BJ (cell line): Measurements from ENCODE around the gene KCNK13. TPM values are rescaled to one million over a fixed set of nuclear protein-coding genes. Genes with fewer than 3 reads are reported as not detected.
A peak's percentile ranks its signal among the peaks of the same experiment; 100 is the strongest.

Experiments used
- CTCF ChIA-PET: fragments of 350-600 bp; formaldehyde crosslinking; extraction: SDS; loops from one replicate; lab custom pipeline; 2021; ENCODE audit warnings: antibody characterized with exemption, inconsistent platforms; lab: Yijun Ruan, JAX
- POLR2A ChIA-PET: fragments of 300-600 bp; sonication (Branson Sonifier 250); formaldehyde crosslinking; extraction: SDS; loops from one replicate; lab custom pipeline; 2021; ENCODE audit warnings: antibody characterized with exemption; lab: Charles Lee
- DNase-seq: peaks from one replicate; pipeline ENCODE4 v3.0.0-alpha.2; 2011; ENCODE audit warnings: low read depth
- H3K27me3 ChIP-seq: 2 replicates; pipeline ENCODE4 v1.6.0; 2011; ENCODE audit warnings: low read length; ENCODE audit not compliant: control insufficient read depth, insufficient read depth
- H3K36me3 ChIP-seq: 2 replicates; pipeline ENCODE4 v1.5.1; 2011; ENCODE audit warnings: low read length; ENCODE audit not compliant: control insufficient read depth, insufficient read depth
- H3K4me3 ChIP-seq: 2 replicates; pipeline ENCODE4 v1.5.1; 2011; ENCODE audit warnings: low read depth, mild to moderate bottlenecking, control low read depth, low read length
- polyA plus RNA-seq: library from polyadenylated mRNA; depleted of rRNA; stranded (reverse); fragments of >200 nt; gene quantifications from 2 replicates; pipeline ENCODE4 v1.2.3, GENCODE V29; 2011
- TF ChIP-seq, protein P1 (sequence below): IDR thresholded peaks from 2 replicates; pipeline ENCODE4 v1.5.1; 2011; ENCODE audit warnings: low read depth, mild to moderate bottlenecking, control low read depth, inconsistent platforms, low read length, moderate library complexity; ENCODE audit not compliant: insufficient read depth

The KCNK13 gene
- polyA plus RNA-seq, 1 experiment, result not detected

DNA sequence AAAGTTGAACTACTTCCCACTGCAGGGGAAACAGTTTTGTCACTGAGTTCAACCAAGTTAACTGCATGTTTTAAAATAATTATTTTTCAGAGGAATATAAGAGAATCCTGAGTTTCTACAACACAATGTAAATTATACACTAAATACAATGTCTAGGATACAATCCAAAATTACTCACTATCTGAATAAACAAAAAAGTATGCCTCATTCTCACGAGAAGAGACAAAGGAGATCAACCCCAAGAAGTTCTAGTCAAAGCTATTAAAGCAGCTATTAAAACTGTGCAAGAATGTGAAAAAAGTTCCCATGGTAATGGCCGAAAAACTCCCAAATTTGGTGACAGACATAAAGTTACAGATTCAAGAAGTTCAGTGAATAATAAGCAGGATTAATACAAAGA is 8.8 kb upstream of the KCNK13 start:
- DNase-seq, result peak; percentile 11
- POLR2A ChIA-PET, result no interaction called here
- no peaks in the 10 kb centered on the region for H3K36me3 ChIP-seq
- H3K4me3 ChIP-seq, result no peak overlapping the region
- TF ChIP-seq, protein P1, sequence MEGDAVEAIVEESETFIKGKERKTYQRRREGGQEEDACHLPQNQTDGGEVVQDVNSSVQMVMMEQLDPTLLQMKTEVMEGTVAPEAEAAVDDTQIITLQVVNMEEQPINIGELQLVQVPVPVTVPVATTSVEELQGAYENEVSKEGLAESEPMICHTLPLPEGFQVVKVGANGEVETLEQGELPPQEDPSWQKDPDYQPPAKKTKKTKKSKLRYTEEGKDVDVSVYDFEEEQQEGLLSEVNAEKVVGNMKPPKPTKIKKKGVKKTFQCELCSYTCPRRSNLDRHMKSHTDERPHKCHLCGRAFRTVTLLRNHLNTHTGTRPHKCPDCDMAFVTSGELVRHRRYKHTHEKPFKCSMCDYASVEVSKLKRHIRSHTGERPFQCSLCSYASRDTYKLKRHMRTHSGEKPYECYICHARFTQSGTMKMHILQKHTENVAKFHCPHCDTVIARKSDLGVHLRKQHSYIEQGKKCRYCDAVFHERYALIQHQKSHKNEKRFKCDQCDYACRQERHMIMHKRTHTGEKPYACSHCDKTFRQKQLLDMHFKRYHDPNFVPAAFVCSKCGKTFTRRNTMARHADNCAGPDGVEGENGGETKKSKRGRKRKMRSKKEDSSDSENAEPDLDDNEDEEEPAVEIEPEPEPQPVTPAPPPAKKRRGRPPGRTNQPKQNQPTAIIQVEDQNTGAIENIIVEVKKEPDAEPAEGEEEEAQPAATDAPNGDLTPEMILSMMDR, result no peak
- peaks cover 2% of the 10 kb centered on the region for H3K27me3 ChIP-seq
- CTCF ChIA-PET, result no interaction called here

DNA sequence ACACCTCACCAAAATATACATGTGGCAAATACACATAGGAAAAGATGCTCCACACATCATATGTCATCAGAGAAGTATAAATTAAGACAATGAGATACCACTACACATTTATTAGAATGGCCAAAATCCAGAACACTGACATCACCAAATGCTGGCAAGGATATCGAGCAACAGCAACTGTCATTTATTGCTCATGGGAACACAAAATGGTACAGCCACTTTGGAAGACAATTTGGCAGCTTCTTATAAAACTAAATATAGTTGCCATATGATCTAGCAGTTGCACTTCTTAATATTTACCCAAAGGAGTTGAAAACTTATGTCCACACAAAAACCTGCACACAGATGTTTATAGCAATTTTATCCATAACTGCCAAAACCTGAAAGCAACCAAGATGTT is 7.0 kb upstream of the KCNK13 start:
- Histone ChIP-seq H3K27me3 (peaks cover 6% of the 10 kb centered on the region), H3K36me3 (no peaks in the 10 kb centered on the region), H3K4me3 (no peak overlapping the region)
- no peak for DNase-seq
- POLR2A ChIA-PET, result interaction anchor here (0.6 kb wide), 1 partner anchor 10 kb away, joined by 3 read pairs; no protein-coding TSS in a partner anchor
- CTCF ChIA-PET, result no interaction called here
- TF ChIP-seq, protein P1, result no peak

DNA sequence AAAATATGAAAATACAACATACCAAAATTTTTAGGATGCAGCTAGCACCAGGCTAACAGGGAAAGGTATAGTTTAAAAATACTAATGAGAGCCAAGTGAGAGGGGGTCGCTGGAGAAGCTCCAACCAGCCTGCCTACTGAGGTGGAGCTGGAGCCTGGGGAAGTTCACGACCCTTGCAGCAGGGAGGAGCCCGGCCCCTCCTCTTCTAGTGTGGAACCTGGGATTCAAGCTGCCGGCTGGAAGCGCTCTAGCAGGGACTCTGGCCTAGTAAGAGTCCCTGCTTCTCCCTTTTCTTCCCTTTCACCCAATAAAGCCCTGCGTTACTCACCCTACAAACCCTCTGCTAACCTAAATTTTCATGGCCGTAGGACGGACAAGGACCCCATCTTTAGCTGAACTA is 5.0 kb upstream of the KCNK13 start:
- ChIA-PET POLR2A (no interaction called here), CTCF (interaction anchor here (0.6 kb wide), 1 partner anchor 11 kb away, joined by 3 read pairs; no protein-coding TSS in a partner anchor)
- no peak for DNase-seq
- Histone ChIP-seq H3K36me3 (no peaks in the 10 kb centered on the region), H3K27me3 (peaks cover 15% of the 10 kb centered on the region), H3K4me3 (no peak overlapping the region)
- TF ChIP-seq, protein P1, result no peak

DNA sequence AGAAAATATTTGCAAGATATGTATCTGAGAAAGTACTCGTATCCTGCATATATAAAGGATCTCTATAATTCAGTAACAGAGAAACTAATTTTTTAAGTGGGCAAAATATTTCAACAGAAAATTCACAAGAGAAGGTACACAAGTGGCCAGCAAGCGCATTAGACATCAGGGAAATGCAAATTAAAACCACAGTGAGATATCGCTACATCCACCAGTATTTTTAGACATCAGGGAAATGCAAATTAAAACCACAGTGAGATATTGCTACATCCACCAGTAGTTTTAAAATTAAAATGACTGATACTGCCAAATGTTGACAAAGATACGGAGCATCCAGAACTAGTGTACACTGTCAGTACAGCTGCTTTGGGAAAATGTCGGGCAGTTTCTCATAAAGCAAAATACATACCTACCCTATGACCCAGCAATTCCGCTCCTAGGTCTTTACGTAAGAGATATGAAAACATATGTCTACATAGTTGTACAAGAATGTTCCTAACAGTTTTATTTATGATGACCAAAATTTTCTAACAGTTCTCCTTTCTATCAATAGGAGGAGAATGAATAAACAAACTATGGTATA is 2.8 kb upstream of the KCNK13 start:
- CTCF ChIA-PET, result interaction anchor here (0.8 to 1.0 kb wide), 2 partner anchors 23 to 86 kb away, joined by 3 to 6 read pairs; no protein-coding TSS in a partner anchor
- H3K4me3 ChIP-seq, result no peak overlapping the region
- TF ChIP-seq, protein P1, result no peak
- POLR2A ChIA-PET, result no interaction called here
- no peak for DNase-seq
- peaks cover 30% of the 10 kb centered on the region for H3K27me3 ChIP-seq
- no peaks in the 10 kb centered on the region for H3K36me3 ChIP-seq

DNA sequence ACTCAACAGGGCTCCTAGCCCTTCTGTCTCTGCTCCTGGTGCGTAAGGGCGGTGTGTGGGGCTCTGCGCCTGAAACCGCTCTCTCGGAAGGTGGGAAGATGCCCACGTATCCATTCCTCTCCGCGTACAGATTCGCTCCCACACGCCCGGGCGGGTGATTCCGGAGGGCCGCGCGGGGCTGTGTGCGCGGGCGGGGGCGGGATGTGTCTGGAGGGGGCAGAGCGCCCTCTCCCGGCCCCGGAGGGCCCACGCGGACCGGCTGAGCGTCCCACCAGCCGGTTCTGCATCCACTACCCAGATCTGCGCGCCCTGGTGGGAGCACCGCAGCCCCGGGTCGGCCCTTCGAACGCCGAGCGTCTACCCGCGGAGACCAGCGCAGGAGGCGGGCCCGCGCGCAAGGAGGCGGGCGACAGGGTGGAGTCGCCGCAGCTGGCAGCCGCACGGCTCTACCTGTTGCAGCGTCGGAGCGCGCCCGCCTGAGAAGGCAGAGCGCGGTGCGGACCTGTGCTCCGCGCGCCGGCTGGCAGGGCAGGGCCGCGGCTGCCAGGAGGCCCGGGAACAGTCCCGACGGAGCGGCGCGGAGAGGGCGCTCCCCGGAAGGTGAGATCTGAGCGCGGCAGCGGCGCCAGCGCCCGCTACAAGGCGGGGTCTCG is 1.4 kb upstream of the KCNK13 start:
- no peak for DNase-seq
- no peaks in the 10 kb centered on the region for H3K36me3 ChIP-seq
- TF ChIP-seq, protein P1, result peak; percentile 56
- ChIA-PET CTCF (interaction anchor here (0.6 to 1.2 kb wide), 5 partner anchors 12 to 1386 kb away, joined by 3 to 6 read pairs (median 3); no protein-coding TSS in a partner anchor), POLR2A (no interaction called here)
- peaks cover 33% of the 10 kb centered on the region for H3K27me3 ChIP-seq
- peak overlapping the region; percentile 34 for H3K4me3 ChIP-seq
